NCI-H128 (cell line): ENCODE data around the gene CDH15.
"Not testable (repeated sequence)": the region's sequence is repeated elsewhere in the genome, so short reads cannot be mapped to it uniquely, and the experiment has no call there.

Source experiments
- DNase-seq: peaks from one replicate; lab custom pipeline; 2025; ENCODE audit not compliant: unreplicated experiment; lab: John Stamatoyannopoulos, UW

The CDH15 gene

DNA sequence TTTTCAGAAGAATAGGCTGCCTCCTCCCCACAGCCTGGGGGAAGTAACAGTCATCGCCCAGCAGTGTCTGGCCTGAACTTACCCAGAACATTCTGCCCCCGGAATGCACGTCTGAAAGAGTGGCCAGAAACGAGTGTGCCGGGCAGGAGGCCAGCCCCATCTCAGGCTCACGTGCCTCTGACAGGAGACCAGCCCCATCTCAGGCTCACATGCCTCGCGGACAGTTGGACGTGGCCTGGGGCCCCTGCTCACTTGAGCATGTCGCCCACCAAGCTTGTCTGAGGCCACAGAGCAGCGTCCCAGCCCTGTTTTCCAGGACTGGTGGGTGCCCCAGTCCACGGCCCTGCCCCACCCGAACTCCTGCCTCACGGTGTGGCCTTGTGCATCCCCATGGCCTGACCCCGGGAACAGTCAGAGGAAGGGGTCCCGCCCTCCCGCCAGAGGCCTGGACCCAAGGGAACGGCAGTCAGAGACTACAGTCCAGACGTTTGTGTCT lies 16.3 kb upstream of the CDH15 start:
- no peak for DNase-seq

DNA sequence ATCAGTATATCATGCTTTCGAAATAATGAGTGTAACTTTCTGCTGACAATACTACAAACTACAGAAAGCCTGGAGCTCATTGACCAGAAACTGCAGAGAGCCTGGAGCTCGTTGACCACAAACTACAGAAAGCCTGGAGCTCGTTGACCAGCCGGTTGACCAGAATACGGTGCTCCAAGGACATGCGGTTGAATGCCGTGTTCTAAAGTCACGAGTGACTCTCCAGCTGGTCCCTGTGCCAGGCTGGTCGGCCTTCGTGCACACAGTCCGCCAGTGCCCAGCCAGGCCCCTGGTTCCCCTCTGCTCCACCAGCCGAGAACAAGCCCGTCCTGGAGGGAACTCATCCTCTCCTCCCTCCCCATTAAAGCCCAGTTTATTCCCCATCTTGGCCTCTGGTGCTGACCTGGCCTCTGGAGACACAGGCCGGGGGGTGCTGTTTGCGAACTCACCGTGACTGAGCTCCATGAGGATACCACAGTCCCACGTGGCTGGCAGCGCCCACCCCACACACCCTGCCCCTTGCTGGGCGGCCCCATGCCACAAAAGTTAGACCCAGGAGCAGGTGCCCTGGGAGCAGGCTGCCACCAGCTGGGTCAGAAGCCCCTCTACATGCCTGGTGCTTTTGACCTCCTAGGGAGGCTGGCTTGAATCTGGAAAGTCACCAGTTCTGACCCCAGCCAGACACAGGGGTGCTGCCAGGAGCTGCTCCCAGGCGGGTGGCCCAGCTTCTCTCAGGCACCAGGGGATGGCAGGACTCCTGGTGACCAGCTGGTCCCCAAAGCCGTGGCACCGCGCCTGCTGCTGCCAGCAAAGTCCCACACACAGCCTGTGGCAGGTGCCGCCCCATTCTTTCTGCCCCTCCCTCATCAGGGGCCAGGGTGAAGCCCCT lies 15.5 kb upstream of the CDH15 start:
- no peak for DNase-seq

DNA sequence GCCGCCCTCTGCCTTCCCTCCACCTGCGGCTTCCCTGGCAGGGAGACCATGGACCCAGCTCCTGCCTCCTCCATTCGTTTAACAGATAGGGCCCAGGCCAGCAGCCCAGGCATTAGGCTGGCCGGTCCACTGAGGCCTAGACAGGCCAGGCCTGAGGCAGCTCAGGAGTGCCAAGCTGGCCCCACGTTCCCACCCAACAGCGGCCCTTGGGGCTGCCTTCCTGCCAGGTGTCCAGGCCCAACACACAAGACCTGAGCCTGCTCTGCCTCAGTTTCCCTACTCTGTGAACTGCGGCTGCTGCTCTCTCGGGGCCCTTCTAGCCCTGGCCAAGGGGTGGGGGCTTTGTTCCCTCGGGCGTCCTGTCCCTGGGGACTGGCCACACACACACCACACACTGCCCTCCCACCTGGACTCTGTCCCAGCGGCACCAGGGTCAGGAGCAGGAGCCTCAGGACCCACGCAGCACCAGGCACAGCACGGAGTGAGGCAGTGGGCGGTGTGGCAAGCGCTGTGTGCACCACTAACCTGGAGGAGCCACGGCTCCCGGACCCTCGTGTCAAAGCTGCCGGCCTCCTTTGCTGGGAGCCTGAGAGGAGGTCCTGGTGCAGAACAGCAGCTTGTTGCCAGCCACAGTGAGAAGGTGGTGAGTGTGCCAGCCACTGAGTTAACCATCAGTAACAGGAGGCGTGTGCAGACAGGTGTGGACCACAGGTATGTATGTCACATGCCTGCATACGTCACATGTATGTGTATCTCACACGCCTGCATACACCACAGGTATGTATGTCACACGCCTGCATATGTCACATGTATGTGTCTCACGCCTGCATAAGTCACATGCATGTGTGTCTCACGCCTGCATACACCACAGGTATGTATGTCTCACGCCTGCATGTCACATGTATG lies 14.6 kb upstream of the CDH15 start:
- no peak for DNase-seq

DNA sequence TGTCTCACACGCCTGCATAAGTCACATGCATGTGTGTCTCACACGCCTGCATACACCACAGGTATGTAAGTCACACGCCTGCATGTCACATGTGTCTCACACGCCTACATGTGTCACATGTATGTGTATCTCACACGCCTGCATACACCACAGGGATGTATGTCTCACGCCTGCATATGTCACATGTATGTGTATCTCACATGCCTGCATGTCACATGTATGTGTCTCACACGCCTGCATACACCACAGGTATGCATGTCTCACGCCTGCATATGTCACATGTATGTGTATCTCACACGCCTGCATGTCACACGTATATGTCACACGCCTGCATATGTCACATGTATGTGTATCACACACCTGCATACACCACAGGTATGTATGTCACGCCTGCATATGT lies 13.8 kb upstream of the CDH15 start:
- DNase-seq, result no peak

DNA sequence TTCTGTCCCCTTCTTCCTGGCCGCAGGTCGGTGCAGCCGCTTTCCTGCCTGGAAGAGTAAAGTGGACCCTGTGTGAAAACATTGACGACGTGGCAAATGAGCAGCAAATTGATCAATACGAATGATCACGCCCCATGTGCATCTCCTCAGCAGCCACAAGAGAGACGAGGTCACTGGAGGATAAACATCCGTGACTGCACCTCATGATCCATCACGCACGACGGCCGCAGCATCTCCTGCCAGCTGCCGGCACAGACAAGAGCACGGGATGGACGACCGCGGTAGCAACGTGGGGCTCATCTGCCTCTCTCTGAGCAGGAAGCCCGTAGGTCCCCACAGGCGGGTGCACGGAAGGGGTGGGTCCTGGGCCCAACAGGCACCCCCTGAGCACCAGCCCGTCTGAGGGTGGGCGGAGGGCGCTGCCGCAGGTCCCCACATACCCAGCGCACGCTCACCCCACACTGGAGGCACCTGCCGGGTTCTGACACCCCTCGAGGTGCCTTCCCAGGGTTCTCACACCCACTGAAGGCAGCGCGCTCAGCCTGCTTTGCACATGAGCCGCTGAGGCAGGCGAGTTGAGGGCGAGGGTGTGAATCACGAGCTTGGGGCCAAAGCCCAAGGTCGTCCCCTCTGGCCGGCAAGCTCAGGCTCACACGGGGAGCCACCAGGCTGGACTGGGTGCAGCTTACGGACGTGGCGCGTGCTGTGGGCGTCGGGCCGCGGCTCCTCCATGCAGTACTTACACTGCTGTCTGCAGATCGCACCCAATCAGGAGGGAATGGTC lies 12.3 kb upstream of the CDH15 start:
- no peak for DNase-seq

DNA sequence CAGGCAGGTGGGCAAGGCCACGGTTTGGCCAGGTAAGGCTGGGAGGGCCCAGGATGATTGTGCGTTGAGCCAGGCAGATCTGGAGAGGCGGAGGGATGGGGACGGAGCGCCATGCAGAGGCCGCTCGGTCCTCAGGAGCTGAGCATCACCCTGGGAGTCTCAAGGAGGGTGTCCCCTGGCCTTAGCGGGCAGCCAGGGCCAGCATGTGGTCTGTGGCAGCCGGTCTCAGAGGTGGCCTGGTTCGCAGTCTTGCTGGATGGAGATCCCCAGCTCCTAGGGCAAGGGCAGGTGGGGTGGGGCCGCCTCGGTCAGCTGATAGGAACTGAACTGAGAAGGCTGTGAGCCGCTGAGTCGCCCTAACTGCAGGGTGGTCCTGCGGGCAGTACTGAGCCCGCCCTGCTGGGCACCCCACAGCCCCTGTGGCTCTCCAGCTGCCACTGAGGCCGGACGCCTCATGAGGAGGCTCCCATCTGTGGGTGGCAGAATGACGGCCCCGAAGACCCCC lies 11.6 kb upstream of the CDH15 start:
- no peak for DNase-seq

DNA sequence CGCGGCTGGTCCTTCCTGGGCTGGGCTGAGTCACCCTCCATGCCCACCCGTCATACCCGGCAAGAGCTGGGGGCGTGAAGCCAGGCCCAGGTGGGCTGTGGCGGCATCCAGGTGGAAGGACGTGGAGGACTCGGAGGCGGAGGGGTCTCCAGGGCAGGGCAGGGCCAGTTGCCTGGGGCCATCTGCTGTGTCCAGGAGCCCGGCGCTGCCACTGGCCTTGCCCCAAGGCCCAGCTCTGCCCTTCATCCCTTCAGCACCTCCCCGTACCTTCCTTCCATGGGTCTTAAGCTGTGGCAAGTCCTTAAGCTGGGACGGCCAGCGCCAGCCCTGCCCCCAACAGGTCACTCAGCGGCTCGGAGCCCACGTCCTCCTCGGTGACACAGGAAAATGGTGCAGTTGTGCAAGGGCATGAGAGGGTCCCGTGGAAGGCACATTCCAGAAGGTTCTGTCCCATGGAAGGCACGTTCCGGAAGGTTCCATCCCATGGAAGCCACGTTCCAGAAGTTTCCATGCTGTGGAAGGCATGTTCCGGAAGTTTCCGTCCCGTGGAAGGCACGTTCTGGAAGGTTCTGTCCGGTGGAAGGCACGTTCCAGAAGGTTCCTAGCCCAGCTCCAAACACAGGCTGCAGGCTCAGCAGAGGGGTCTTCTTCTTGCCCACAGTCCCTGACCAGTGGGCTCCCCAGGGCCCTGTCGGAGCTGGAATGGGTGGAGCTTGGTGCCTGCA lies 10.4 kb upstream of the CDH15 start:
- no peak for DNase-seq

DNA sequence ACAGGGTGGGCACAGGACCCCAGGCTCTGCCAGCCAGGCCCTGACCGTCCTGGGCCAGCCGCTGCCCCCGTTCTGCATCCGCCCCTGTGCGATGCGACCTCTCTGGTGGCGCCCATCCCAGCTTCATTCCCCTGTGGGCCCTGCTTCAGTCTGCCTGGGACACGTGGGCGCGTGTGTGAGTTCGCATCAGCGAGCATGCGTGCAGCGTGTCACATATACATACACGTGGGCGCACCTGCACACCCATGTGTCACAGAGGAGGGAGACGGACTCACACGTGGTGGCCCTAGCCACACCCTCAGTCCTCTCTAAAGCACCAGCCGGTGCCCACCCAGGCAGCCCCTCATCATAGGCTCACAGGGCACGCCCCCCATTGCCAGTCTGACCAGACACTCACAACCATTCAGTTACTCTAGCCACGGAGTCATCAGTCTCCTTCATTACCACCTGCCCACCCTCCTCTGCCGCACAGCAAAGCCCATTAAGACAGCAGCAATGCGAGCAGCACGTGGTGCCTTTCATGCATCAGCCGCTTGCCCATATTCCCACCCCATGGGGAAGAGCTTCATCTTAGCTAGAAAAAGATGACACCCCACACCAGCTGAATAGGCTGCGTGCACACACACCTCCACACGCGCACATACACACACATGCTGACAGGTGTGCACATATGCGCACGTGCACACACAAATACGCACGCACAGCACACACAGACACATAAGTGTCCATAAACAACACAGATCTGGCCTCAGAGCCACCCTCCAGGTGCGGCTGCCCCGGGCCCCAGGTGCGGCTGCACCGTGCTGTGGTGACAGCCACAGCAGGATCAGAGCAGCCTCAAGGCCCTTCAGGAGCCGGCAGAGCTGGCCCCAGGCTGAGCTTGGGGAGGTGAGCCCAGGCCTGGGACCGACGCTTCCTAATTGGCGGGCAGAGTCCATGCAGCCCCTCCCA lies 9.5 kb upstream of the CDH15 start:
- no peak for DNase-seq

DNA sequence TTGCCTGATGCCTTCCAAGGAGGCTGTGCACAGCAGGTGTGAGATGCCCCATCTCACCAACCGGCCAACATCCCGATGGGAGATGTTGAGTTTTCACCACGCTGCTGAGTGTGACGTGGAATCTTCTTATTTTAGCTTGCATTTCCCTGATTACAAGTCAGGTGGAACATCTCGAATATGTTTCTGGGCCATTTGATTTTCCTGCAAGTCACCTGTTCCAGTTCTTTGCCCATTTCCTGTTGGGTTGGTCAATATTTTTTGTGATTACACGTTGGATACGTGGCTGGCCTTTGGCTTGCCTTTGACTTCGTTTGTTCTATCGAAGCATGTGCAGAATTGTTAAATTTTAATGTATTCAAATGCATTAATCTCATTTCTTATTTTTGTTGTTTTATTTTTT lies 8.3 kb upstream of the CDH15 start:
- no peak for DNase-seq

DNA sequence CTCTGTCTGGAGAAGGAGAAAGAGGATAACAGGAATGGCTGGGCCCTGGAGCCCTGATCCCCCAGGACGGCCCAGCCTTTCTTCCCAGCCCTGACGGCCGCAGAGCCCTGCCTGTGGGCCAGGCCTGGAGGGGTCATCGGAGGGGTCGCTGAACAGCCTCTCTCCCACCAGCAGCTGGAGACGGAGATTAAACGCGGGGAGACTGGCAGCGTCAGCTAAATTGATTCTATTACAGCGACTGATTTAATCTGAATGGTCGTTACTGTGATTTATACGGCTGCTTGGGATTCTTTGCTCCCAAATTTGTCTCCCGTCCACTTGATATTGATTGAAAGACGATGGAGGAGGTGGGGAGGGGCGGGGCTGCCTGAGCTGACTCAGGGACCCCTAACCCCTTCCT lies 7.1 kb upstream of the CDH15 start:
- DNase-seq, result no peak

DNA sequence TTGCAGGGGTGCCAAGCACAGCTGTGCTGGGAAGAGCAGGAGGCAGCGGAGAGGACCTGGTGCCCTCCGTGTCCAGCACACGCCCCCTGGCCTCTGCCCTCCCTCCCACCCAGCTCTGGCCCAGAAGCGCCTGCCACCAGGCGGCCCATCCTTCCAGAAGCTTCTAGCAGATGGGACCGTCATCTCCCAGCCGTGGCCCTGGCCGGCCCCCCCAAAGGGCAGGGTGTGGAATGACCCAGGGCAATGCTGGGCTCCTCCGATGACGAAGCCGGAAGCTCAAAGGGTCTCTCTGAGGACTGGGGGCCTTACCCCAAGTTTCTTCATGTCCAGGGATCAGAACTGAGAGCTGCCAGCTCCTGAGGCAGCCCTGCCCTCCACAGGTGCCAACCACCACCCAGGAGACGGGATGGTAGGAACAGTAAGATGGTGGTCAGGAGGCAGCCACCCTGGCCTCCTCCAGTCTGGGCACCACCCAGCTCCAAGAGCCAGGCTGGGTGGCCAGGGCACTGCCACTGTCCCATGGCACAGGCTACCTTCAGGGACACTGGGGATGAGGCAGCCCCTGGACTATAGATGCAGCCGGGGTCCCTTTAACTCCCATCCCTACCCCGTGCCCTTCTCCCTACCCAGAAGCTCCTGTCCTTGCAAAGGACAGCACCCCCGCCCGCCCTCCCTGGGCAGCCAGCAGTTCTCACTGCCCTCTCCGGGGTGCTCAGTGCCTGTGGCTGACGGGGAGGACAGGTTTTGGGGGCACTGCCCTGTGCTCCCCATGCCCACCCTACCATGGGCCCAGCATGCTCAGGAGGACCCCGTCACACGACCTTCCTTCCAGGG lies 6.5 kb upstream of the CDH15 start:
- DNase-seq, result no peak

DNA sequence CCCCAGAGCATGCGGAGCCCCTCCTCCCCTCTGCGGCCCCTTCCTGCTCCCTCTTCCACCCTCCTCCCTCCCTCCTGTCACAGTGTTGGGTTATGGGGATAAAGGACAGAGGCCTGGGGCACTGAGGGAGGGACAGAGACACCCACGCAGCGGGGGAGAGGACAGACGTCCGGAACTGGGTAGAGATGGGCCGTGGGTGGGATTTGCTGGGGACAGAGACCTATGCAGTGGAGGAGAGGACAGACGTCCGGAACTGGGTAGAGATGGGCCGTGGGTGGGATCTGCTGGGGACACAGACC lies 5.9 kb upstream of the CDH15 start:
- DNase-seq, result not testable (repeated sequence)

DNA sequence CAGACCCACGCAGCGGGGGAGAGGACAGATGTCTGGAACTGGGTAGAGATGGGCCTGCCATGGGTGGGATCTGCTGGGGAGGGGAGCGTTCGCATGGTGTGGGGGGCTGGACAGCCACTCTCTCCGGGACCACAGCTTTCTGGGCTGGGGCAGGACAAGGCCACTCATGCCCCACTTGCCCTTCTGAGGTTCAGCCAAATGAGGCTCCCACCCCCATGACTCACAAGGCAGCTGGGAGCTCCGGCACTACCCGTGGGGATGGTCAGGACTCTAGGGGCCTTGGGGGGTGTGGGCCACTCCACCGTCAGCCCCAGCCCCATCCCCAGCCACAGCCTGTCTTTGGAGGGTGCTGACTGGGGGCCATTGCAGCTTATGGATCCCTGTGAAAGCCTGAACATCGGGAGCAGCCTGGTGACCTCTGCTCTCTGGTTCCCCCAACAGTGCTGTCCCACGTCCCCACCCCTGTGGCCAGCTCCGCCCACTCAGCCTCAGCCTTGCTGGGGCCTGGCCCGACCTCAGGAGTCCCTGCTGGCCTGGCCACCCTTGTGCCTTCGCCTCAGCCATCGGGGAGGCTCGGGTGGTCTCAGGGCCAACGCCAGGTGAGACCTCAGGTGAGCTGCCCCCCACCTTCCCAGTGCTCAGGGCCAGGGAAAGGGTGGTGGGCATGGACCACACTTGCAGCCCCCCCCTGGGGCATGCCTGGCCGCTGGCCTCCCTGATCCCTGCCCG lies 4.7 kb upstream of the CDH15 start:
- no peak for DNase-seq

DNA sequence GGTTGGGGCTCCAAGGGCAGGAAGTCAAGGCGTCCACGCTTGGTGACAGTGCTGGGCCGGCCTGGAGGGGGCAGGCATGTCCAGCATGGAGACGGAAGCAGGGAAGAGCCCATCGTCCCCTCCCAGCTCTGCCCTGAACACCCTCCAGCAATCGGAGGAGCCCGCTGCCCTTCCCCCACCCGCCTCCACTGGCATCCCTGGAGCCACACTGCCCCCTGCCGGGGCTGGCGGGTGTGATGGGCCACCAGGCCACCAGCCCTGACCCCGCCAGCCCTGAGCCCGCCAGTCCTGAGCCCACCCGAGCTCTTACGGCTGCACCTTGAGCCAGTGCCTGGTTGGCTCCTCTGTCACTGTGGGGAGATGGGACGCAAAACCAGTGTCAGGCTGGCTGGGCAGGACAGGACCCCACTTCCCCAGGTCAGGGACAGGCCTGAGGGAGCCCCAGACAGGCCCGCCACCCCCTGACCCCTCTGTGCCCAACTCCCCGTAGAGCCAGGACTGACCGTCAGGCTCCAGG lies 4.1 kb upstream of the CDH15 start:
- peak; percentile 31 for DNase-seq

DNA sequence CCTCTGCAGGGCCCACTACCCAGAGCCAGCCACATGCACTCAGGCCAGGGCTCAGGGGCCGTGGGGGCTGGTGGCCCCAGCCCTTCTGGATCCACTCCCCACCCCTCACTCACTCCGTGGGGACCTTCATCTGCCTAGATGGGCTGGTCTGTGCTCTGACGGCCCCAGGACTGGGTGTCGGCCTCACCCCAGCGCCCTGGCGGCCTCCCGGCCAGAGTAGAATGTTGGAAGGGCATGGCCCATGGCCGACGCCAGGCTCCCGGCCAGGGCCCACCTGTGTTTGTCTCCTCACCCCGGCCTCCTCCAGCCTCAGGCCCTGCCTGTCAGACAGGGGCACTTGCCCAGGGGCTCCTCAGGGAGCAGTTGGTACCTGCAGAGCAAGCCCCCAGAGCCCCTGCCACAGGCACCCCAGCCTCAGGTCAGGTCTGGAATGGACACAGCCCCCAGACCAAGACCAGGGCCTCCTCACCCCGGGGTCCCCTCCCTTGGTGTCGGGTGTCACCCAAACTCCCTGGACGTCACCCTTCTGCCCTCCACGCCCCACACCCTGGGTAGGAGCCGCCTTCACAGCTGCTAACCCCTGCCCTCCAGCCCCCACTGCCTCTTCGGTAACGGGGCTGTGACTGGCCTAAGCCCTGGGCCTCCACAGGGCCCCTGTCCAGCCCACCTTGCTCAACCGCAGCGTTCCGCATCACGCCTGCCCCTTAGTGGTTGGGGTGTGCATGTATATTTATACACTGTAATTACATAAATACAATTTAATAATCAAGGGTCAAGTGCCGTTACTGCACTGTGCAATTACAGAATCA lies 3.0 kb upstream of the CDH15 start:
- DNase-seq, result no peak

DNA sequence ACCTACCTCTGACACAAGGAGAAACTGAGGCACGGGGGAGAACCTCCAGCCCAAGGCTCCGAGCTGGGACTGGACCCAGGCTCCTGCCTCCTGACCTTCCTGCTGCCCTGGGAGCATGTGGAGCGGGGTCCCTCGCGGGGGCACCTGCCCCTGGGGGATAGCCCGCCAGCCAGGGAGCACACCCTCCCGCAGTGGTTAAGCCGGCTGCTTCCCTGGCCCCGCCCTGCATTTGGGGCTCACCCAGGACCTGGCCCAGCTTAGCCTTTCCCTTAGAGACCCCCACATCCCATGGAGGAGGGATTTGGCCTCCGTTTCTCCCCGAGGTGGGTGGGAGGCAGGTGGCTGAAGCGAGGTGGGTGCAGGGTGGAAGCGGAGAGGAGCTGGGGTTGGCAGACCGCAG lies 1.8 kb upstream of the CDH15 start:
- DNase-seq, result no peak
